ENCODE measurements around the gene POU3F1.

Gene POU3F1

GRCh38 chr1:38004284-38005108 is 42.1 kb downstream of the POU3F1 start:
- no peak for DNase-seq (ENCODE audit: low read depth in 2 of 2)

GRCh38 chr1:38003261-38004250 is 43.0 kb downstream of the POU3F1 start:
- DNase-seq (ENCODE audit: low read depth in 2 of 2), result no peak

GRCh38 chr1:38000529-38001455 is 45.8 kb downstream of the POU3F1 start:
- DNase-seq (ENCODE audit: low read depth in 2 of 2), result no peak

- DNase-seq (ENCODE audit: low read depth in 2 of 2), result no peak
Measured at GRCh38 chr1:38000233-38000528, 46.4 kb downstream of the POU3F1 start.

- no peak for DNase-seq (ENCODE audit: low read depth in 2 of 2)
Measured at GRCh38 chr1:37999430-38000232, 47.0 kb downstream of the POU3F1 start.

GRCh38 chr1:37998913-37999429 is 47.6 kb downstream of the POU3F1 start:
- DNase-seq (ENCODE audit: low read depth in 2 of 2), result no peak

GRCh38 chr1:37998089-37998808 is 48.3 kb downstream of the POU3F1 start:
- DNase-seq (ENCODE audit: low read depth in 2 of 2), result no peak

GRCh38 chr1:37997256-37998088 is 49.1 kb downstream of the POU3F1 start:
- DNase-seq (ENCODE audit: low read depth in 2 of 2), result no peak

- no peak for DNase-seq (ENCODE audit: low read depth in 2 of 2)
Measured at GRCh38 chr1:37995751-37996345, 50.7 kb downstream of the POU3F1 start.

GRCh38 chr1:37994886-37995566 is 51.6 kb downstream of the POU3F1 start:
- DNase-seq (ENCODE audit: low read depth in 2 of 2), result no peak

Measured in stimulated activated CD8-positive, alpha-beta memory T cell treated with anti-CD3 and anti-CD28 coated beads, Interleukin-7, amount 100 ng/mL, for 1 hour (primary cell).